Ascending aorta (tissue), 2 donors: Measurements from ENCODE around the gene KLF2. TPM values are rescaled to one million over a fixed set of nuclear protein-coding genes. Genes with fewer than 3 reads are reported as not detected.

Experiments
- DNase-seq, 2 donors: peaks; one replicate each; pipeline ENCODE4 v3.0.0-alpha.2; 2019; ENCODE audit warnings: low spot score in 2 of 2
- H3K27ac ChIP-seq, 2 donors: fragments of 200-600 bp; sonication (generic); one replicate each; pipeline ENCODE4 v1.5.1; 2016 to 2017; ENCODE audit warnings: mild to moderate bottlenecking in 1 of 2
- H3K27me3 ChIP-seq: fragments of 200-600 bp; sonication (generic); one replicate; pipeline ENCODE4 v1.5.1; 2017
- H3K36me3 ChIP-seq, 2 donors: fragments of 200-600 bp; sonication (generic); one replicate each; pipeline ENCODE4 v1.5.1; 2016
- H3K4me1 ChIP-seq, 2 donors: fragments of 200-600 bp; sonication (generic); one replicate each; pipeline ENCODE4 v1.5.1; 2016 to 2017; ENCODE audit warnings: mild to moderate bottlenecking in 1 of 2
- H3K4me3 ChIP-seq, 2 donors: fragments of 200-600 bp; sonication (generic); one replicate each; pipeline ENCODE4 v1.5.1; 2016 to 2017; ENCODE audit warnings: mild to moderate bottlenecking in 1 of 2
- H3K9me3 ChIP-seq, 2 donors: fragments of 200-600 bp; sonication (generic); one replicate each; pipeline ENCODE4 v1.5.1; 2016
- intact Hi-C: fragments of 100-400 bp; cut with DNase I; formaldehyde crosslinking; loops from one replicate; pipeline ENCODE4 v1.15.1; 2023
- total RNA-seq: library from RNA; depleted of rRNA; stranded (reverse); fragments of >200 nt; gene quantifications from one replicate; pipeline ENCODE4 v1.1.0, GENCODE V29; 2016
- TF ChIP-seq, protein P1 (sequence below), 3 experiments: fragments of 200-600 bp in 2 of 3; fragments of 450-650 bp in 1 of 3; sonication (generic) in 2 of 3; IDR thresholded peaks; one replicate each; pipeline ENCODE4 v1.5.1; 2016 to 2019; ENCODE audit warnings: antibody characterized with exemption in 3 of 3, mild to moderate bottlenecking in 1 of 3, moderate library complexity in 1 of 3

Gene KLF2
- total RNA-seq, 1 donor from 2014 or later, result 281 TPM

DNA sequence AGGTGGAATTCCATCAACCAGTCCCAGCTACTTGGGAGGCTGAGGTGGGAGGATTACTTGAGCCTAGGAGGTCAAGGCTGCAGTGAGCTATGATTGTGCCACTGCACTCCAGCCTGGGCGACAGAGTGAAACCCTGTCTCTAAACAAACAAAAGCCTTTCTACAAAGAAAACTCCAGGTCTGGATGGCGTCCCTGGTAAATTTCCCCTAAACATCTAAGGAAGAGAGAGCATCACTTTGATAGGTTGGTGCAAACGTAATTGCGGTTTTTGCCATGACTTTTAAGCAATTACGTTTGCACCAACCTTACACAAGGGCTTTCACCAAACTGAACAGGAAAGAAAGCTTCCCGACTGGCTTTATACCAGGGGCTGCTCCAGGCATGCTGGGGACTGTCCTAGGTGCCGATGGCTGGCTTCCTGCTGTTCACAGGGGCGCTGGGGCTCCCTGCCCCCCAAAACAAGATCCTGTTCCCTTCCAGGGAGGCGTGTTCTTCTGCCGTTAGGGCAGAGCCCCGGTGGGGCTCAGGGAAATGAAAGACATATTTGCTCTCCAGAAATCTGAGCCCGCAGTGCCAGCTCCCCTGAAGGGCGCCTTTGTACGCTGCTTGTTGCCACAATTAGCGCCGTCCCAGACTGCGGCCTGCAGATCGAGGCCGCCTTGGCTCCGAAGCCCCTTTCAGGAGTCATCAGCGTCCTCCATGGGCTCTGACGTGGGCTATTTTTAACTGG, 38.7 kb upstream of the KLF2 start:
- Histone ChIP-seq H3K4me3 (peak overlapping the region in 1 of 2 donors; percentile 32), H3K27me3 (no peaks in the 10 kb centered on the region), H3K9me3 (no peaks in the 10 kb centered on the region), H3K4me1 (peaks cover 20 to 52% of the 10 kb centered on the region in 2 donors), H3K27ac (peak overlapping the region; percentile 95), H3K36me3 (no peaks in the 10 kb centered on the region)
- DNase-seq, result peak in 1 of 2 donors; percentile 86
- TF ChIP-seq, protein P1, sequence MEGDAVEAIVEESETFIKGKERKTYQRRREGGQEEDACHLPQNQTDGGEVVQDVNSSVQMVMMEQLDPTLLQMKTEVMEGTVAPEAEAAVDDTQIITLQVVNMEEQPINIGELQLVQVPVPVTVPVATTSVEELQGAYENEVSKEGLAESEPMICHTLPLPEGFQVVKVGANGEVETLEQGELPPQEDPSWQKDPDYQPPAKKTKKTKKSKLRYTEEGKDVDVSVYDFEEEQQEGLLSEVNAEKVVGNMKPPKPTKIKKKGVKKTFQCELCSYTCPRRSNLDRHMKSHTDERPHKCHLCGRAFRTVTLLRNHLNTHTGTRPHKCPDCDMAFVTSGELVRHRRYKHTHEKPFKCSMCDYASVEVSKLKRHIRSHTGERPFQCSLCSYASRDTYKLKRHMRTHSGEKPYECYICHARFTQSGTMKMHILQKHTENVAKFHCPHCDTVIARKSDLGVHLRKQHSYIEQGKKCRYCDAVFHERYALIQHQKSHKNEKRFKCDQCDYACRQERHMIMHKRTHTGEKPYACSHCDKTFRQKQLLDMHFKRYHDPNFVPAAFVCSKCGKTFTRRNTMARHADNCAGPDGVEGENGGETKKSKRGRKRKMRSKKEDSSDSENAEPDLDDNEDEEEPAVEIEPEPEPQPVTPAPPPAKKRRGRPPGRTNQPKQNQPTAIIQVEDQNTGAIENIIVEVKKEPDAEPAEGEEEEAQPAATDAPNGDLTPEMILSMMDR (IDR thresholded peaks at IDR 0.05), result no peak
- intact Hi-C loops, result no loop called here

DNA sequence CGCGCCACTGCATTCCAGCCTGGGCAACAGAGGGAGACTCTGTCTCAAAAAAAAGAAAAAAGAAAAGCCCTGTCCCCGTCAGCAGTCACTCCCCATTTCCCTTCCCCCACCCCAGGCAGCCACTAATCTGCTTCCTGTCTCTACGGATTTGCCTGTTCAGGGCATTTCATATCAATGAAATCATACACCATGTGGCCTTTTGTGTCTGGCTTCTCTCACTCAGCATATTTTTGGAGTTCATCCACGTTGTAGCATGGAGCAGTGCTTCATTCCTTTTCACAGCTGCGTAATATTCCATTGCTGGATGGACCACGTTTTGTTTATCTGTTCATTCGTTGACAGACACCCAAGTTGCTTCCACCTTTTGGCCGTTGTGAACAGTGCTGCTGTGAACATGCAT, 36.1 kb upstream of the KLF2 start:
- peak overlapping the region in 1 of 2 donors; percentile 2 for H3K27ac ChIP-seq
- no peaks in the 10 kb centered on the region for H3K27me3 ChIP-seq
- peaks cover 20 to 51% of the 10 kb centered on the region in 2 donors for H3K4me1 ChIP-seq
- H3K36me3 ChIP-seq, result no peaks in the 10 kb centered on the region
- no peak overlapping the region for H3K4me3 ChIP-seq
- TF ChIP-seq, protein P1 (IDR thresholded peaks at IDR 0.05), result no peak
- intact Hi-C loops, result no loop called here
- no peaks in the 10 kb centered on the region for H3K9me3 ChIP-seq
- no peak for DNase-seq

DNA sequence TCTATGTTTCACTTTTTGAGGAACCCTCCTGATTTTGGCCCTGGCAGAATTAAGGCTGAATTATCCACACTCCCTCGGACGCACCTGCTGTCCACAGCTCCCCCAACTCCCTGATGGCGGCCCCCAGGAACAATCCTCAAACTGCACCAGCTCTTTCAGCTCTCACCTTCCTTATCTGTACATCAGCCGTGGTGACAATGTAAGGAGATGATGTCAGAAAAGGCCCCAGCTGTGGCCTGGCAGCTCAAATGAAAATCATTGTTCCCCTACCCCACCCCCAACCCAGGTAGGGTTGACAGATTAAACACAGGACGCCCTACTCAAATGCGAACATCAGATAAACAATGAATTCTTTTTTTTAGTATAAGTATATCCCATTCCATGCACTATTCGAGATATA, 35.0 kb upstream of the KLF2 start:
- Histone ChIP-seq H3K27me3 (no peaks in the 10 kb centered on the region), H3K36me3 (no peaks in the 10 kb centered on the region), H3K4me3 (no peak overlapping the region), H3K4me1 (peaks cover 17 to 49% of the 10 kb centered on the region in 2 donors), H3K27ac (no peak overlapping the region), H3K9me3 (no peaks in the 10 kb centered on the region)
- intact Hi-C loops, result no loop called here
- DNase-seq, result no peak
- TF ChIP-seq, protein P1 (IDR thresholded peaks at IDR 0.05), result no peak

DNA sequence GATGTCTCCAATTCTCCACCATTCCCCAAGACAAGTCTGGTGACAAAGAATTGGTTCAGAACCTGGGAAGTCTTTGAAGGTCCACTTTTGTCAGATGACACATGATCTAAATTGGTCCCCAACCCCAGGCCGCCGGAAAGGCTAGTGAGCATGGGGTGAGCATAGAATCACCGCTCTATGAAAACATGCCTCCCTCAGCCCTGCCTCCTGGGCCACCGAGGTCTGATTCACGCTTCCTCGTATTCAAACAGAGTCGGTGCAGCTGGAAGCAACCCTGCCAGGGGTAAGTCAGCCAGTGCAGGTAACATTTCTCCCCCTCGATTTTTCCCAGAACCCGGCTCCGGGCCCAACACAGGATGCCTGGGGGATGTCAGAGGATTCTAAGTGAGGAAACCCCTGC, 33.9 kb upstream of the KLF2 start:
- intact Hi-C loops, result no loop called here
- H3K4me3 ChIP-seq, result no peak overlapping the region
- no peaks in the 10 kb centered on the region for H3K36me3 ChIP-seq
- H3K4me1 ChIP-seq, result peaks cover 17 to 40% of the 10 kb centered on the region in 2 donors
- H3K27me3 ChIP-seq, result no peaks in the 10 kb centered on the region
- TF ChIP-seq, protein P1 (IDR thresholded peaks at IDR 0.05), result no peak
- H3K9me3 ChIP-seq, result no peaks in the 10 kb centered on the region
- DNase-seq, result no peak
- H3K27ac ChIP-seq, result peak overlapping the region; percentile 10 to 42

DNA sequence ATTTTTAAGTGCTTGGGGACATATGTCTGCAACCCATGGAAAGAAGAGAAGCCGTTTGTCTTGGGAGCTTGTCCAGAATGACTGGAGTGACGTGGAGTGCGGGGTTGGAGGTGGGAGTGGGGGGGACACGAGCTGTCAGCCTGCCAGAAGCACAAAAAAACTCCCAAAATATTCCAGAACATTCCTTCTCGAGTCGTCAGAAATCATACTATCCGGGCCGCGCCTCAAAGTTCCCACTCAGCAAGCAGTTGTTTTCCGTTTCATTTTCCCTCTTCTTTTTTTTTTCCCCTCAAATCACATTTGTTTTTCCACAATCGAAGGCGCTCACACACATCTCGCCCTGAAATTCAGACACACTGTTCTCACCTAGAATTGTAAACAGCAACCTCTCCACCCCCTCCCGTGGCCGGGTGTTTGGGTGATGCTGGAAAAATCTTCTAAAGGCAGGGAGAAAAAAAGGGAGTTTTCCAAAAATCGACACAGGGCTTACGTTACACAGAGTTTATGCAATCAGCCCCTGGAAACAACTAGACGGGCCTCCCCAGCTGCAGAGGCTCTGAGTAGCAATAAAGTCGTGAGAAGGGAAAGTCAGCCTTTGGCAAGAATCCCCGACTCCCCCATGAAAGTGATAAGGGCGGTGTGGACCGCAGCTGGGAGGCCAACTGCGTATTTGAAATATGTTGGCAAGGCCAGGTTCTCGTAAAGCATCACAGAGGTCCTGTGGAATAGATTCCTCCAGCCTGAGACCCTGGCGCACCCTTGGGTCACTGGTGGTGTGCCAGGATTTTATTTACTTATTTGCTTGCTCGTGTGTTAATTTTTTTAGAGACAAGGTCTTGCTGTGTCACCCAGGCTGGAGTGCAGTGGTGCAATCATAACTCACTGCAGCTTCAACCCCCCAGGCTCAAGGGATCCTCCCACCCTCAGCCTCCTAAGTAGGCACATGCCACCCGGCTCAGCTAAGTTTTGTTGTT, 31.2 kb upstream of the KLF2 start:
- peak; percentile 39 to 93 for DNase-seq
- peak overlapping the region; percentile 24 to 45 for H3K4me3 ChIP-seq
- H3K27me3 ChIP-seq, result no peaks in the 10 kb centered on the region
- H3K4me1 ChIP-seq, result peaks cover 8 to 15% of the 10 kb centered on the region in 2 donors
- peak overlapping the region; percentile 92 to 97 for H3K27ac ChIP-seq
- H3K36me3 ChIP-seq, result no peaks in the 10 kb centered on the region
- TF ChIP-seq, protein P1 (IDR thresholded peaks at IDR 0.05), result no peak
- H3K9me3 ChIP-seq, result no peaks in the 10 kb centered on the region
- intact Hi-C loops, result loop anchor here (1.0 to 2.0 kb wide), 3 partner anchors 19 to 31 kb away; partner anchors contain the start of gene KLF2
